Prostate gland (tissue), 2 donors: Measurements from ENCODE around the gene TRPC1. TPM values are rescaled to one million over a fixed set of nuclear protein-coding genes. Genes with fewer than 3 reads are reported as not detected.
"Not testable (repeated sequence)": the region's sequence is repeated elsewhere in the genome, so short reads cannot be mapped to it uniquely, and the experiment has no call there.

Source experiments
- DNase-seq: peaks from one replicate; pipeline ENCODE4 v3.0.0-alpha.2; 2019; ENCODE audit warnings: low spot score
- H3K27ac ChIP-seq, 2 donors: fragments of 200-600 bp; sonication (generic); 2 replicates each; pipeline ENCODE4 v1.5.1; 2017 to 2019
- H3K27me3 ChIP-seq: fragments of 200-600 bp; sonication (generic); replicated peaks from 2 replicates; pipeline ENCODE4 v1.5.1; 2019; ENCODE audit not compliant: insufficient read depth
- H3K36me3 ChIP-seq, 2 donors: fragments of 200-600 bp; sonication (generic); 1 replicate in 1 of 2; 2 replicates in 1 of 2; pipeline versions ENCODE4 v1.5.1 to v1.8.1; 2017 to 2019
- H3K4me1 ChIP-seq: fragments of 200-600 bp; sonication (generic); replicated peaks from 2 replicates; pipeline ENCODE4 v1.5.1; 2019
- H3K4me3 ChIP-seq, 2 donors: fragments of 200-600 bp; sonication (generic); 2 replicates each; pipeline ENCODE4 v1.5.1; 2017 to 2019
- H3K9me3 ChIP-seq: fragments of 200-600 bp; sonication (generic); 2 replicates; pipeline ENCODE4 v1.5.1; 2017
- POLR2A ChIP-seq: fragments of 450-650 bp; IDR thresholded peaks from one replicate; pipeline ENCODE4 v1.6.1; 2016; ENCODE audit warnings: antibody characterized with exemption, mild to moderate bottlenecking
- POLR2AphosphoS5 ChIP-seq: sonication (generic); formaldehyde crosslinking; IDR thresholded peaks from one replicate; pipeline ENCODE4 v1.6.1; 2017; ENCODE audit warnings: antibody characterized with exemption
- WGBS: methylation state at CpG from one replicate; pipeline ENCODE4 v1.1.5; 2018; 5-methylcytosine and 5-hydroxymethylcytosine counted together
- intact Hi-C: fragments of 100-400 bp; cut with DNase I; formaldehyde crosslinking; loops from one replicate; pipeline ENCODE4 v1.14.2; 2022
- total RNA-seq, 2 donors: library from RNA; depleted of rRNA; stranded (reverse); fragments of >200 nt; gene quantifications; one replicate each; pipeline ENCODE4 v1.1.0, GENCODE V29; 2016
- TF ChIP-seq, protein P1 (sequence below), 4 experiments: fragments of 200-600 bp in 2 of 4; fragments of 450-650 bp in 2 of 4; sonication (generic) in 2 of 4; IDR thresholded peaks; 1 replicate in 3 of 4; 2 replicates in 1 of 4; pipeline ENCODE4 v1.5.1; 2016 to 2019; ENCODE audit warnings: antibody characterized with exemption in 4 of 4, mild to moderate bottlenecking in 2 of 4, moderate library complexity in 2 of 4

The TRPC1 gene
- total RNA-seq, 2 donors from 2014 or later: 8.1 to 12.8 TPM

GRCh38 chr3:142732066-142732465, 8.2 kb downstream of the TRPC1 start:
- no peaks in the 10 kb centered on the region for H3K9me3 ChIP-seq
- no peak for DNase-seq
- no peak overlapping the region for H3K4me3 ChIP-seq
- no peaks in the 10 kb centered on the region for H3K36me3 ChIP-seq
- TF ChIP-seq POLR2AphosphoS5 (no peak), POLR2A (no peak)
- TF ChIP-seq, protein P1, sequence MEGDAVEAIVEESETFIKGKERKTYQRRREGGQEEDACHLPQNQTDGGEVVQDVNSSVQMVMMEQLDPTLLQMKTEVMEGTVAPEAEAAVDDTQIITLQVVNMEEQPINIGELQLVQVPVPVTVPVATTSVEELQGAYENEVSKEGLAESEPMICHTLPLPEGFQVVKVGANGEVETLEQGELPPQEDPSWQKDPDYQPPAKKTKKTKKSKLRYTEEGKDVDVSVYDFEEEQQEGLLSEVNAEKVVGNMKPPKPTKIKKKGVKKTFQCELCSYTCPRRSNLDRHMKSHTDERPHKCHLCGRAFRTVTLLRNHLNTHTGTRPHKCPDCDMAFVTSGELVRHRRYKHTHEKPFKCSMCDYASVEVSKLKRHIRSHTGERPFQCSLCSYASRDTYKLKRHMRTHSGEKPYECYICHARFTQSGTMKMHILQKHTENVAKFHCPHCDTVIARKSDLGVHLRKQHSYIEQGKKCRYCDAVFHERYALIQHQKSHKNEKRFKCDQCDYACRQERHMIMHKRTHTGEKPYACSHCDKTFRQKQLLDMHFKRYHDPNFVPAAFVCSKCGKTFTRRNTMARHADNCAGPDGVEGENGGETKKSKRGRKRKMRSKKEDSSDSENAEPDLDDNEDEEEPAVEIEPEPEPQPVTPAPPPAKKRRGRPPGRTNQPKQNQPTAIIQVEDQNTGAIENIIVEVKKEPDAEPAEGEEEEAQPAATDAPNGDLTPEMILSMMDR (IDR thresholded peaks at IDR 0.05): no peak
- intact Hi-C loops: no loop called here
- 90% methylated on average over 3 of the region's 3 CpGs for WGBS
- no peak overlapping the region for H3K27ac ChIP-seq
- H3K4me1 ChIP-seq: no peaks in the 10 kb centered on the region
- no peaks in the 10 kb centered on the region for H3K27me3 ChIP-seq

- Histone ChIP-seq H3K27me3 (no peaks in the 10 kb centered on the region), H3K4me3 (no peak overlapping the region), H3K36me3 (no peaks in the 10 kb centered on the region), H3K4me1 (no peaks in the 10 kb centered on the region), H3K9me3 (no peaks in the 10 kb centered on the region), H3K27ac (no peak overlapping the region)
- WGBS: 97% methylated on average over 2 of the region's 2 CpGs
- intact Hi-C loops: no loop called here
- DNase-seq: no peak
- no peak for TF ChIP-seq POLR2AphosphoS5
Observed at GRCh38 chr3:142734834-142735233, 11.0 kb downstream of the TRPC1 start.

GRCh38 chr3:142735462-142735861, 11.6 kb downstream of the TRPC1 start:
- no peaks in the 10 kb centered on the region for H3K36me3 ChIP-seq
- H3K27me3 ChIP-seq: no peaks in the 10 kb centered on the region
- no peak for TF ChIP-seq POLR2AphosphoS5
- no peak for TF ChIP-seq POLR2A
- TF ChIP-seq, protein P1 (IDR thresholded peaks at IDR 0.05): no peak
- no peak overlapping the region for H3K4me3 ChIP-seq
- no peak for DNase-seq
- intact Hi-C loops: no loop called here
- no peaks in the 10 kb centered on the region for H3K9me3 ChIP-seq
- no peak overlapping the region for H3K27ac ChIP-seq
- H3K4me1 ChIP-seq: no peaks in the 10 kb centered on the region

- no peak for DNase-seq
- H3K36me3 ChIP-seq: no peaks in the 10 kb centered on the region
- H3K9me3 ChIP-seq: no peaks in the 10 kb centered on the region
- TF ChIP-seq, protein P1 (IDR thresholded peaks at IDR 0.05): no peak
- no peak for TF ChIP-seq POLR2AphosphoS5
- intact Hi-C loops: no loop called here
- no peaks in the 10 kb centered on the region for H3K4me1 ChIP-seq
- H3K27me3 ChIP-seq: no peaks in the 10 kb centered on the region
- no peak overlapping the region for H3K4me3 ChIP-seq
- H3K27ac ChIP-seq: no peak overlapping the region
Observed at GRCh38 chr3:142738396-142738795, 14.6 kb downstream of the TRPC1 start.

DNA sequence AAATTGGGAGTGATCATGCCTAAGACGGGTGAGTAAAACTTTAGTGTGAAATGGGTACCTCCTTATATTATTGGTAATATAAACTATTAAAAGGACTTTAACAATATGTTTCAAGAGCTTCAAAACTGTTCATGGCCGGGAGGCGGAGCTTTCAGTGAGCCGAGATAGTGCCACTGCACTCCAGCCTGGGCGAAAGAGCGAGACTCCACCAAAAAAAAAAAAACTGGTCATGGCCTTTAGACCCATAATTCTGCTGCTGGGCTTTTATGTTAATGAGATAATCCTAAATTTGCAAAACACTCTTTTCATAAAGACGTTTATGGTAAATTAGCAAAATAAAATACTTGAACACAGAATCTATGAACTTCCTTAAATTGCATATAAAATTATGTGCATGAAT, 22.8 kb downstream of the TRPC1 start:
- intact Hi-C loops: no loop called here

GRCh38 chr3:142750531-142750930, 26.7 kb downstream of the TRPC1 start:
- WGBS: 93% methylated on average over 4 of the region's 4 CpGs
- DNase-seq, intact Hi-C loops: not testable (repeated sequence)

More for the DNA sequence above, 22.8 kb downstream of the TRPC1 start:
- Histone ChIP-seq H3K4me3 (no peak overlapping the region), H3K27me3 (no peaks in the 10 kb centered on the region), H3K27ac (no peak overlapping the region), H3K9me3 (no peaks in the 10 kb centered on the region), H3K36me3 (no peaks in the 10 kb centered on the region), H3K4me1 (no peaks in the 10 kb centered on the region)
- 90% methylated on average over 7 of the region's 7 CpGs for WGBS
- DNase-seq: no peak
- TF ChIP-seq, protein P1 (IDR thresholded peaks at IDR 0.05): no peak
- no peak for TF ChIP-seq POLR2AphosphoS5
- TF ChIP-seq POLR2A: no peak

GRCh38 chr3:142752605-142753004, 28.8 kb downstream of the TRPC1 start:
- H3K36me3 ChIP-seq, H3K4me3 ChIP-seq, H3K4me1 ChIP-seq, intact Hi-C loops, DNase-seq, H3K27me3 ChIP-seq, H3K9me3 ChIP-seq, H3K27ac ChIP-seq: not testable (repeated sequence)
- 30% methylated on average over 4 of the region's 4 CpGs for WGBS

More at GRCh38 chr3:142750531-142750930, 26.7 kb downstream of the TRPC1 start:
- H3K27me3 ChIP-seq, H3K4me1 ChIP-seq, H3K36me3 ChIP-seq, H3K9me3 ChIP-seq, H3K27ac ChIP-seq, H3K4me3 ChIP-seq: not testable (repeated sequence)
